Type B pancreatic cell (in vitro differentiated cells): ENCODE results near the gene PLCL1. TPM values are rescaled to one million over a fixed set of nuclear protein-coding genes. Genes with fewer than 3 reads are reported as not detected.

Experiments used
- DNase-seq: peaks from one replicate; pipeline ENCODE4 v3.0.0; 2021; ENCODE audit warnings: mixed read lengths; ENCODE audit not compliant: unreplicated experiment; ENCODE audit errors: extremely low spot score
- H3K27ac Mint-ChIP-seq: 2 replicates; pipeline ENCODE4 v1.8.0; 2021; ENCODE audit warnings: mild to moderate bottlenecking, mixed read lengths
- H3K27me3 Mint-ChIP-seq: 2 replicates; pipeline ENCODE4 v1.8.0; 2021; ENCODE audit warnings: mixed read lengths
- H3K36me3 Mint-ChIP-seq: 2 replicates; pipeline ENCODE4 v1.8.0; 2021; ENCODE audit warnings: mixed read lengths
- H3K4me1 Mint-ChIP-seq: one replicate; pipeline ENCODE4 v1.8.0; 2021; ENCODE audit warnings: mixed read lengths; ENCODE audit not compliant: unreplicated experiment
- H3K4me3 Mint-ChIP-seq: 2 replicates; pipeline ENCODE4 v1.8.0; 2021; ENCODE audit warnings: mild to moderate bottlenecking, mixed read lengths
- H3K9me3 Mint-ChIP-seq: 2 replicates; pipeline ENCODE4 v1.8.0; 2021; ENCODE audit warnings: mixed read lengths
- CTCF ChIP-seq: fragments of 200-600 bp; sonication (generic); conservative IDR thresholded peaks from 2 replicates; pipeline ENCODE4 v1.5.0; 2021; ENCODE audit warnings: antibody characterized with exemption, mild to moderate bottlenecking
- total RNA-seq: library from RNA; stranded (reverse); gene quantifications from 2 replicates; pipeline ENCODE4 v1.2.1, GENCODE V29; 2021; ENCODE audit warnings: low replicate concordance

PLCL1 gene
- total RNA-seq, 1 donor from 2014 or later, result 4.4 TPM

- no peak for TF ChIP-seq CTCF
- H3K27me3 Mint-ChIP-seq, result peaks cover 7% of the 10 kb centered on the region
- no peak overlapping the region for H3K4me3 Mint-ChIP-seq
- peaks cover 44% of the 10 kb centered on the region for H3K4me1 Mint-ChIP-seq
- no peak overlapping the region for H3K27ac Mint-ChIP-seq
- DNase-seq, result no peak
- no peaks in the 10 kb centered on the region for H3K9me3 Mint-ChIP-seq
- H3K36me3 Mint-ChIP-seq, result no peaks in the 10 kb centered on the region
These were observed 67.5 kb downstream of the PLCL1 start for GRCh38 chr2:197871780-197872456.

GRCh38 chr2:197873293-197873701 lies 68.9 kb downstream of the PLCL1 start:
- no peaks in the 10 kb centered on the region for H3K9me3 Mint-ChIP-seq
- H3K4me3 Mint-ChIP-seq, result no peak overlapping the region
- no peak for DNase-seq
- H3K27me3 Mint-ChIP-seq, result peaks cover 7% of the 10 kb centered on the region
- H3K36me3 Mint-ChIP-seq, result no peaks in the 10 kb centered on the region
- H3K4me1 Mint-ChIP-seq, result peaks cover 31% of the 10 kb centered on the region
- TF ChIP-seq CTCF, result peak; percentile 43
- H3K27ac Mint-ChIP-seq, result no peak overlapping the region

GRCh38 chr2:197875763-197876162 lies 71.4 kb downstream of the PLCL1 start:
- no peak for DNase-seq
- H3K36me3 Mint-ChIP-seq, result no peaks in the 10 kb centered on the region
- TF ChIP-seq CTCF, result no peak
- no peak overlapping the region for H3K27ac Mint-ChIP-seq
- H3K4me1 Mint-ChIP-seq, result peaks cover 18% of the 10 kb centered on the region
- H3K9me3 Mint-ChIP-seq, result no peaks in the 10 kb centered on the region
- H3K4me3 Mint-ChIP-seq, result no peak overlapping the region
- H3K27me3 Mint-ChIP-seq, result peaks cover 7% of the 10 kb centered on the region

- DNase-seq, result no peak
- Mint-ChIP-seq H3K36me3 (no peaks in the 10 kb centered on the region), H3K27ac (no peak overlapping the region), H3K9me3 (no peaks in the 10 kb centered on the region), H3K4me3 (no peak overlapping the region), H3K27me3 (peaks cover 7% of the 10 kb centered on the region), H3K4me1 (peaks cover 15% of the 10 kb centered on the region)
- no peak for TF ChIP-seq CTCF
These were observed 72.1 kb downstream of the PLCL1 start for GRCh38 chr2:197876524-197876923.

GRCh38 chr2:197877038-197877437 lies 72.6 kb downstream of the PLCL1 start:
- Mint-ChIP-seq H3K27ac (no peak overlapping the region), H3K4me3 (no peak overlapping the region), H3K27me3 (peaks cover 4% of the 10 kb centered on the region), H3K4me1 (peaks cover 10% of the 10 kb centered on the region), H3K36me3 (no peaks in the 10 kb centered on the region), H3K9me3 (no peaks in the 10 kb centered on the region)
- DNase-seq, result no peak
- no peak for TF ChIP-seq CTCF

- no peaks in the 10 kb centered on the region for H3K27me3 Mint-ChIP-seq
- DNase-seq, result no peak
- H3K4me1 Mint-ChIP-seq, result peaks cover 6% of the 10 kb centered on the region
- H3K36me3 Mint-ChIP-seq, result no peaks in the 10 kb centered on the region
- no peak overlapping the region for H3K4me3 Mint-ChIP-seq
- no peak overlapping the region for H3K27ac Mint-ChIP-seq
- no peaks in the 10 kb centered on the region for H3K9me3 Mint-ChIP-seq
- no peak for TF ChIP-seq CTCF
These were observed 74.4 kb downstream of the PLCL1 start for GRCh38 chr2:197878792-197879191.
